ENCODE measurements around the gene TRMT44.
"Not testable (repeated sequence)": the region's sequence is repeated elsewhere in the genome, so short reads cannot be mapped to it uniquely, and the experiment has no call there.

The TRMT44 gene

DNA sequence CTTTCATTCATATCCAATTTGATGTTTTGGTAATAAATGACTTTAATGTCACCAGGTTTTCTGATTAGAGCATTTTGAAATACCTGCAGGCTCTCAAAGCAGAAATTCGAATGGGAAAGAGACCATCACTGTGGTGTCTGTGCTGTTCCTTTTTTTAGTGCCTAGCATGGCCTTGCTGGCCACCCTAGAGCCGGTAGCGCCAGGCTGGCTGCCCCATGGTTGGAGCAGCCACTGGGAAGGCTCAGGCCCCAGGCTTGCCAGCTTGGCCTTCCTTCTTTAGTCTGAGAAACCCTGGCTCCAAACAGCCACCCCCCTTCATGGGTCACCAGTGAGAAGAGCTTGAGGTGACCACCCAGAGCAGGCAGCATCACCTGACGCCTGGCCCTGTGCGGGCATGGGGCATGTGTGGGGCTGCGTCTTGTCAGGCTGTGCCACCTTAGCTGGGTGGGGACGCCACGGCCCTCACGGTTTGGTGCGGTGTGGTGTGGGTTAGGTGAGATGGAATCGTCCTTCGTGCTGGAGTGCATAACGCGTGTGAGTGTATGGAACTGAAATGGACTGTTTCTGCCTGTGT lies 30.0 kb downstream of the TRMT44 start:
- no peak for DNase-seq

DNA sequence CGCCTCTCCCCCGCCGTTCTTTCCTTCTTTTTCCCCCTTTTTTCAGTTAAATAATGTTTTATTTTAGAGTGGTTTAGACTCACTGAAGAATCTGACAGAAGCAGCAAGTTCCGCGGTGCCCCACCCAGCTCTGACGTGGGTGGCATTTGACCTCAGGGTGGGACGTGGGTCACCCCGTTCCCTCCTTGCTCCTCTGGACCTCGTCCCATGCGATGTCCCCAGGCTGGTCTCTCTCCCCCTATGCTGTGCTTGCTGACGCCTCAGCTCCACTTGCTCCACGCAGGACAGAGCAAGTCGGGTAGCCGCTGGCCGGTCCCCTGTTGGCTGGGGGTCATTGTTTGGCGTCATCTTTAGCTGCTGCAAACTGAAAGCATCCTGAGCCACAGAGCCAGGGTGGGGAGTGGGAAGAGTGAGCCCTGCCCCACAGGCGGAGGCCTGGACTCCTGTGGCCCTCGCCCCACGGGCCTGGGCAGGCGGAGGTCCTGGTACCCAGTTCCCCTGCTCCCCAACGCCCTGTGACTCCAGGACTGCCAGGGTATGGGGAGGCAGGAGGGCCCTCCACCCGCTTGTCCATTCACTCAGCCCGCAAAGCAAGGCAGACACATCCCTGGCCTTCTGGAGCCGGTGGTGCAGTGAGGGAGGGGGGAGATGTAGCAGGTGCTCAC lies 30.8 kb downstream of the TRMT44 start:
- DNase-seq: no peak

DNA sequence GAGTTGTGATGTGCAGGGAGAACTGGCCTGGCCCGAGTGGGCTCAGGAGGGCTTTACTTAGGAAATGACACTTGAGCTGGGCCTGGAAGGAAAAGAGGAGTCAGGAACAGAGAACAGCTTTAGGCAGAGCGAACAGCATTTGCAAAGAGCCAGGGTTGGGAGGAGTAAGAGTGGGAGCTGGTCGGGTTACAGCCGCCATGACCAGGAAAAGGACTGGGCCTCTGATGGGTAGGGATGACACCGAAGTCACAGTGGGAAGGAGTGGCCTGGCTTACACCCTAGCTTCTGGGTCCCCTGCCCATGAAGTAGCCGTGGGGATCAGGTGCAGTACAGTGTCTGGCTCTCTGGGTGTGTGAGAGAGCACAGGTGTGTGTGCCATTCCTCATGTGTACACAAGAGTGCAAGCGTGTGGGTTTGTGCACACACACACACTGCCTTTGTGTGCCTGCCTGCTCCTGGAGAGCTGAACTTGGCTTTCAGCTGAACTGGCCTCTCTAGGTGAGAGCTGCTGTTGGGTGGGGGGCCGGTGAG lies 31.6 kb downstream of the TRMT44 start:
- no peak for DNase-seq

DNA sequence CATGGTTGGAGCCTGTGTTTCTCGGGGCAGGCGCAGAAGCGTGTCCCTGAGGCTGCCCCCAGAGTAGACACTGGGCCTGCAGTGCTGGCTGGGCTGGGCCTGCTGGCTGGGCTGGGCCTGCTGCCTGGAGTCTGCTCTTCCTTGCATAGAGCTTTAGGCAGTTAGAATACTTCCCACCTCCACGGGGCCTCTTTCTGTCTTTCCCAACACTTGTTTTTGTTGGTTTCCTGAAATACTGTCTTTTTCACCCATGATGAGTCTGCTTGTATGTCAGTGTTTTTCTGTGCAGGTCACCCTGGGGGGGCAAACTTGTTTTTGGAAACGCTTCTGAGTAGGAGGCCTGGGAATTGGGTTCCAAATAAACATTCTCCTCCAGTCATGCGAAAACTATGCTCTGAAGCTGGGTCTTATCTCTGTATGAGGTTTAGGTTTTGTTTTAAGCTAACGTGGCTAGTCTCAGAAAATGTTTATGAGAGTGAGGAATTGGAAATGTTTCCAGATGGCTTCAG lies 32.2 kb downstream of the TRMT44 start:
- DNase-seq: no peak

DNA sequence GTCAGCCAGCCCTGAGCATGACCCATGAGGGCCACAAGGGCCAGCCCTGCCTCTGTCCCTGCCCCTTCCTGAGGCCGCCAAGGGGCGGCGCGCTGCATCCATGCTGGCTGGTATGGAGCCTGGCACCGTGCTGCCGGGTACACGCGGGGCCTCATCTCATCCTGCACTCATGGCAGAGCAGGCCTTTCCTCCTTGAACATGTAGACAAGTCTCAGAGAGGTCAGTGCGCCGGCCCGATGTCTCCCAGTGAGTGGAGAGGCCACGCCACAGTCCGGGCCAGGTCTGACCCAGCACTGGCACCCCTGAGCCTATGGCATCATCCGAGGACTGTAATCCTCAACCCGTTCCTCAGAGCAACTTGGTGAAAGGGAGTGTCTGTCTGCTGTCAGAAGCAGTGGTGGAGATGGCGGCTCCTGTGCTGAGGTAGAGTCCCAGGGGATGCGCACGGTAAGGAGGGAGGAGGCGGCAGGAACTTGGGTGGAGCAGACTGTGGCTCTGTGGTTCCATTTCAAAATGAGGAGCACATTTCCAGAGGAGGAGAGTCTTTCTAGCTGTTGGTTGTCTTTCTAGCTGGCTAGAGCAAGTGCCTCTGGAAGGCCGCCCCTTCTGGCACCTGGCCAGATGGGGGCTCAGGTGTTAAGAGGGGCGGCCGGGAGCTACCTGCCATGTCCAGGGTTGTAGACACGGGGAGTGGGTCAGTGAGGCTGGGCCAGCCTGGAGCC lies 32.8 kb downstream of the TRMT44 start:
- no peak for DNase-seq

DNA sequence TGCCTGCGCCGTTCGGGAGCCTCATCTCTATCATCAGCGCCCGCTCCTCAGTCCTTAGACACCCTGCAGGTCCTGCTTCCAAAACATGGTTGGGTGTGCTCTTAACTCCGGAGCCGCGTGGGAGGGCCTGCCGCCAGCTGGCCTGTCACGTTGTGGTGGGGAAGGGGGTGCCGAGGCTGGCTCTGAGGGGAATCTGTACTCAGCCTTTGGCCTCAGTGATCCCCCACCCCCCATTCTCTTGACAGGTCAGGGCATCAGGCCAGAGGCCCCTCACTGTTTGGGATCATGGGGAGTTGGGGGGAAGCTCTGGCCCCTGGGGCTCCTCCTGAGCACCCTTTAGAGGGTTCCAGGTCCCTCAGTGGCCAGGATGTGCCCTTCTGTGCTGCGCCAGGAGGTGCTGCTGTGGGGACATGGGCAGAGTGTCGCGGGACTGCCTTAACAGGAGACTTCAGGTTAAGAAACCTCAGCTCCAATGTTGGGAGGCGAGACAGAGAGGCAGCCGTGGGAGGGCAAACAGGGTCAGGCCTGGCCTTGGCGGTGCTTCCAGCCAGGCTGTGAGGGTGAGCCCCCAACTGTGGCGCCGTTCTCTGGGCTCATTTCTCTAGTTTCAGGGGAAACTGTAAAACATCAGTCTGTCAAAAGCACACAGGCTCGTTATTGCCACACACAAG lies 33.5 kb downstream of the TRMT44 start:
- no peak for DNase-seq

DNA sequence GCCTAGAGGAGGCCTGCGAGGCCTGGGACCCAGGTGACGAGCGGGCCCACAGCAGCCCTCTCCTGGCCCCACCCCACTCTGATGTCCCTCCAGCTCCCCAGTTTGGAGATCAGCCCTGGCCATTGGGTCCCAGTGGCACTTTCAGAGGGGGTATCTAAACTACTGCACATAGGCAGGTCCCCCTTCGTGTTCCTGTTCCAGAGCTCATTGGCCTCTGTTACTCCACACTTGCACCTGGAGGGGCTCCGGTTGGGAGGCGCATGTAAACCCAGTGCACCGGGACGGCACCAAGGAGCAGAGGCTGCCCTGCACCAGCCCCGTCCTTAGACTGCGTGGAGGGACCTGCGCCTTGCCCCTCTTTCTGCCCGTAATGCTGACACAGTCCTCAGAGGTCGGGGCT lies 34.3 kb downstream of the TRMT44 start:
- DNase-seq: no peak

DNA sequence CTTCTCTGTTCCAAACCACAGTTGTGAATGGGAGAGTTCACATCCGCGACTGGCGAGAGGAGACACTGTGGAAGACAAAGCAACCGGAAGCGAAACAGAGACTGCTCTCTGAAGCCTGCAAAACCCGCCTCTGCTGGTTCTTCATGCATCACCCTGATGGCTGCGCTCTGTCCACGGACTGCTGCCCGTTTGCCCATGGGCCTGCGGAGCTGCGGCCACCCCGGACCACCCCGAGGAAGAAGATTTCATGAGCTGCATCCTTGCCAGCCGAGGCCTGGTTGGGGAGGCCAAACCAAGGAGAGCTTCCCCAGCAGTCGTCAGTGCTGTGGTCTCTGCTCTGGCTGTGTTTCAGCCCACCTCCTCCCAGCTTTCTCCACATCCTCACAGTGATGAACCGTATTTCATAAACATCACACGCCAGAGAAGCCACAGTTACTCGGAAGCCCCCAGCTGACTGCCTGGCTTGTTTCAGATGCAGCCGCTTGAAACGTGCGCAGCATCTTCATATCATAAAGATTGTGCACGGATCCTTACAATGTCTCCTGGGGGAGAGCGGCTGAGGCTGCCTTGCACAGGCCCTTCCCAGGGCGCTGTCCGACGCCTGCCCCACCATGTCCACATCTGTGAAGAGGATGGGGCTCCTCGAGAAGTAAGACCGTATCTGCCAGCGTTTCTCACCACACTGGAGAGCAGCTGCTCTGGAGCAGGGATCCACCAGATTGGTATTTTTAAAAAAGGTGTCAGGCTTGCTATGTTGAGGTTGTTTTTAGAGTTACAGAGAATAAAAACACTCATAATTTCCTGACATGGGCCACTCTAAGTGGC lies 35.4 kb downstream of the TRMT44 start:
- no peak for DNase-seq

DNA sequence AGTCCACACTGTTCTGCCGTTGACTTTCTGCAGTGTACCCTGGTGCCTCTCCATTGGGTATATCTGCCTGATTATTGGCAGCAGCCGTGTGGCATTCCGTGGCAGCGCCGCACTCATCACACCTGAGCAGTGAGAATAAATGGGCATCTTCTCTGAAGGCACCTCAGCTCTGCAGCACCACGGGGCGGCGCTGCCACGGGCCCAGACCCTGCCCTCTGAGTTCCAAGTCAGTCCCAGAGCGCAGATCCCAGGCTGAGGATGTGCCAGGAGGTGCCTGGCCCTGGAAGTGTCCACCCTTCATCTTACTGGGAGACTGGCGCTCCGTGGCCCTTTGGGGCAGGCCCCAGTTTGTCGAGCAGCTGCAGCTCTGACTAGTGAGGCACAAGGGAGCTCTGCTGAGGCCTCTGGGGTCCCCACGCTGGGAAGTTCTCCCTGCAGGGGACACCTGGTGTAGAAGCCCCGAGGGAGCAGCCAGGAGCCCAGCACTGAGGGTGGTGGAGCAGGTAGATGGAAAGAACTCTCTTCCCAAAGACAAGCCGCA lies 36.6 kb downstream of the TRMT44 start:
- DNase-seq: no peak

DNA sequence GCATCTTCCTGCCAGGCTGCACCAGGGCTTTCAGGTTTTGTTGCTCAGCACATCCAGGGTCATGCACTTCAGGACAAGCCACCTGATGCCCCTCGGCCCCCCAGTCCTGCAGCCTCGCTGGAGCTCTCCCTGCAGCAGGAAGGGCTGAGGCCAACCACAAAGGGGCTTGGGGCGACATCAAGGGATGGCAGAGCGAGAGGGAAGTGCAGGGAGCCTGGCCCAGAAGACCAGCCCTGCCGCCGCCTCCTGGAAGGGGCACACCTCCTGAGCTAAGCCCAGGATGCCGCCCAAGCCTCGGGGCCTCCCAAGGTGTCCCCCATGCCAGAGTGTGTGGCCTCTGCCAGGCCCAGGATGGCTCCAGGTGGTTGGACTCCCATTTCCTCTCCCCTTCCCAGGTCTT lies 37.1 kb downstream of the TRMT44 start:
- no peak for DNase-seq

DNA sequence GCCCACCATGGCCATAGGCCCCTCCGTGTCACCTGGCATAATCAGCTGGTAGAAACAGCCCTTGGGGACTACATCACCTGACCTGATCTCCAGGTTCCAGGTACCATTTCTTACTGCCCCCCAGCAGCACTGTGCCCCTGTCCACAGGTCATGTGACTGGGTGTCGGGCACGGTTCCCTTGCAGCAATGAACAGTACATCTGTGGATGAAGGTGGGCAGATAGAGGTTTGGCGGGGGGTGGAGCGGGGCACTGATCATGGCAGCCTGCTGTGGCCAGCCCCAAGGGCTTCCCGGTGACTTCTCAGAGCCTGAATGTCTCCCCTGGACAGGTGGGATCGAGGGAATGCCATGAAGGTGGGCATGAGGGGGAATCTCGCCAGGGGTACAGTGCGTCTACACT lies 37.8 kb downstream of the TRMT44 start:
- DNase-seq: no peak

DNA sequence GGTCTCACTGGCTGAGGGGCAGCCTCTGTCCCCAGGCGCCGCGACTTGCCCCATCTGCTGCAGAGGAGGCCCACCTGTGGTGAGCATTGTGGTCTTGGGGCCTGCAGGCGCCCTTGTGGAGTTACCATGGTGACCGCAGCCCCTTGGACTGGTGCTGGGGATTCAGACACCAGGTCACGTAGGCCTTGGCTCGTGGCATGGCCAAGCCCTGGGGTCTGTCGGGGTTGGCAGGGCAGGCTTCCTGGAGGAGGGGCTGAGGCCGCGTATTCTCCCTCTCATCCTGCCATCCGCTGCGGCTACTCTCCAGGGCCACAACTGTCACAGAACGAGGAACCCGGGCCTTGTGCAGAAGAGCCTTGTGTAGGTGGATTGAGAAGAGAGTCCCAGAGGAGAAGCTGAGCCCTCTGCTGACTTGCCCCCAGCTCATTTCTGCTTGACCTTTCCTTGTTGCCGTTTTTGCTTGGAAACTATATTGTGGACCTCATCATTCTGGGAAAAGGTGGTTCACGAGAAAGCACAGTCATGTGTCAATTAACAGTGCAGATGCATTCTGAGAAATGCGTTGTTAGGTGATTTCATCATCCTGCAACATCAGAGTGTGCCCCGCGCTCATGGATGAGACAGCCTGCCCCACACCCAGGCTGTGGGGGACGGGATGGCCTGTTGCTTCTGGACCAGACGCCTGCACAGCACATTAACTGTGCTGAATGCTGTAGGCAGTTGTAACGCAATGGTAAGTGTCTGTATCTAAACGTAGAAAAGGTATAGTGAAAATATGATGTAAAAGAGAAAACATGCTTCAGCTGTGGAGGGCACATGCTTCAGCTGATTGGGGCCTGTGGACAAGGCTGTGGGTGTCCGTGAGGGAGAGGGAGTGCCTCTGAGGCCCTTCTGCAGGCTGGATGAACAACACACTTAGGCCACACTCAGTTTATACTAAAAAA lies 38.5 kb downstream of the TRMT44 start:
- no peak for DNase-seq

DNA sequence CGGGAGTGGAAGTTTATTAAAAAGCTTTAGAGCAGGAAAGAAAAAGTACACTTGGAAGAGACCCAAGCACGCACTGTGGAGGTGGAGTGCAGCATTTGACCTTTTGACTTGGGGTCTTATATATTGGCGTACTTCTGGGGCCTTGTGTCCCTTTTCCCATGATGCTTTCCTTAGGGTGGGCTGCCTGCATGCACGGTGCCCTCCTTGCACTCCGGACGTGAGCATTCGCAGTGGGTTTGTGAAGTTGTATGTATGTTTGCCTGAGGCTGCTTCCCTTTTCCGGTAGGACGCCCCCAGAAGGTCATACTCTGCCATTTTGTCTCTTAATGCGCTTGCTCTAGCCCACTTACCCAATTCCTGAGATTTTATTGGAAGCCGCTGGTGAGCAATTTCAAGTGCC lies 39.6 kb downstream of the TRMT44 start:
- DNase-seq: no peak

DNA sequence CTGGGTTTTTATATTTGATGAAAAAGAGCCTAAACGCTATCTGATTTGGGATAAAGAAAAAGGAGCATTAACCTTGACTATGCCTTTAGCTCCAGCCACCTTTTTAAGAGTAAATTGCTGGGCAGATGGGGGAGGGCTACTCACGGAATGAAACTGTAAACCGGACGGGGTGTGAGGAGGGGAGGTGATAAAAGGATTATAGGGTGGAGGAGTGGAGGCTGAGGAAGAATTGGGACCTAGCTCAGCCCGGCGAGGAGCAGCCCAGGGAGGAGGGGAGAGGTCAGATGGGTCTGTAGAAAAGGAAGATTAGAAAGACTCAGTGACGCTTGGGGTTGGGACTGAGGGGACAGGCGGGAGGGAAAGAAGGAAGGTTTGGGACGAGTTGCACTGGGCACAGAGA lies 46.1 kb downstream of the TRMT44 start:
- DNase-seq: not testable (repeated sequence)

DNA sequence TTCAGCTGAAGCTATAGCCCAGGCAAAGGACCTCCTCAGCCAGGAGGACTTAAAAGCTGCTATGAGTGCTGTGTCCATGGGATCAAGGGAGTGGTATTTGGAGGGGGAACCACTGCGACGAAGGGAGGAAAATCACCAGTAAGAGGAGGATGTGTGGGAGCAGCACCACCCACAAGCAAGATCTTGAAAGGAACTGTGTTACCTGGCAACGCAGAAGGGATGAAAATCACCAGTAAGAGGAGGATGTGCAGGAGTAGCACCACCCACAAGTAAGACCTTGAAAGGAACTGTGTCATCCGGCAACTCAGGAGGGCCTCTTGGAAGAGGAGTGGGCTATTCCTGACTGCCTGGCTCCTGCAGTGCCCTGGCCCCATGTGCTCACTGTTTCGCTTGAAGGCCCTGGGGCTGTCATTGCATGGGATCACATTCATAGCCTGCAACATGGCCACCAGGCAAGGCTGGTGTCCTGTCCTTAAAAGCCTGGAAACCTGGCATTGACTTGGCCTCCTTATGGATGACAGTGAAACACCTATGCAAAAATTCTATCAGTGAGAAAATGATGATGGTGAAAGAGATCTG lies 48.3 kb downstream of the TRMT44 start:
- DNase-seq: no peak

DNA sequence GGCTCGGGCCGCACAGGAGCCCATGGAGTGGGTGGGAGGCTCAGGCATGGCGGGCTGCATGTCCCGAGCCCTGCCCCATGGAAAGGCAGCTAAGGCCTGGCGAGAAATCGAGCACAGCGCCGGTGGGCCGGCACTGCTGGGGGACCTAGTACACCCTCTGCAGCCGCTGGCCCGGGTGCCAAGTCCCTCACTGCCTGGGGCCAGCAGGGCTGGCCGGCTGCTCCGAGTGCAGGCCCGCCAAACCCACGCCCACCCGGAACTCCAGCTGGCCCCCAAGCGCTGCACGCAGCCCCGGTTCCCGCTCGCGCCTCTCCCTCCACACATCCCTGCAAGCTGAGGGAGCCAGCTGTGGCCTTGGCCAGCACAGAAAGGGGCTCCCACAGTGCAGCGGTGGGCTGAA lies 50.9 kb downstream of the TRMT44 start:
- DNase-seq: not testable (repeated sequence)

DNA sequence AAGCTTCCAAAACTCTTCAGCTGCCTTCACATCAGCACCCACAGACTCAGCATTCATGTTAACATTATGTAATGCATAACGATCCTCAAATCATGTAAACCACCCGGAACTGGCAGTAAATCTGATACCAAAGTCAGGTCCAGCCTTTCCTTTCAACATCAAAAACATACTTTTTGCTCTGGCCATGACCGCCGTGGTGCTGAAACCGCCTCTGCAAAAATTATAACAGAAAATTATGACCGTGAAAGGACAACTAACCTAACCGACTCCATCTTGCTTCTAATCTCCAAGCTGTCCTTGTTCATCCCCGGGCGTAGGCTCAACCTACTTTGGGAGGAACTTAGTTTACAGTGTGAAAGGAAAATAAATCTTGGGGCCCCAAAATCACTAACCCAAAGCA lies 51.6 kb downstream of the TRMT44 start:
- no peak for DNase-seq

DNA sequence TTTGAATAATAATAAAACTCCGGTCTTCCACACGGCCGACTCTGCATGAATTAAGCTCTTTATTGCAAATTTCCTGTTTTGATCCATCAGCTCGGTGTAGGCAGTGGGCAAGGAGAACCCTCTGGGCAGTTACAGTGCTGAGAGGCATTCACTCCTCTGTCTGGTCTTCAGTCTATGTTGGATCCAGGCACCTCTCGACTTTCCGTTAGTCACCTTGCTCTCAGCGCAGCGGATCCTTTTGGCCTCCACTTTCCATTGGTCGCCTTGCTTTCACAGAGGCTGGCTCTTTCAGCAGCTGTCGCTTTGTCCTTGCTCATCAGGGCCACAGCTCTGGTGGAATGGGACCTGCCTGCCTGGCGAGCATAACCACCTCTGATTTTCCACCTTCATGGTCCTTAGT lies 52.9 kb downstream of the TRMT44 start:
- no peak for DNase-seq

DNA sequence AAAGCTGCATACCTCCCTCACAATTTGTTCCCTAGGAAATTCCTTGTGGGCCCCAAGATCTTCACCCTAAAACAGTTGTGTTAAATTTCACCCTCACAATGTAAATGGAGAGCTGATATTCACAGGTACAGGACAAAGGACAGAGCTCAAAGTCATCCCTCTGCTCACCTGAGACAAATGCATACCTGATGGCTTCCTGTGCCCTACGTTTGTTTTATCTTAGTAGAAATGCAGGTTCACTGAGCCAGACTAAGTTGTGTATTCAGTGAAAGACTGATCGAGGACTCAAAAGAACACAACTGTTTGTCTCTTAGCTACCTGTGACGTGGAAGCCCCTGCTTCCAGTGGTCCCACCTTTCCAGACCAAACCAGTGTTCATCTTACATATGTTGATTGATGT lies 53.6 kb downstream of the TRMT44 start:
- no peak for DNase-seq

DNA sequence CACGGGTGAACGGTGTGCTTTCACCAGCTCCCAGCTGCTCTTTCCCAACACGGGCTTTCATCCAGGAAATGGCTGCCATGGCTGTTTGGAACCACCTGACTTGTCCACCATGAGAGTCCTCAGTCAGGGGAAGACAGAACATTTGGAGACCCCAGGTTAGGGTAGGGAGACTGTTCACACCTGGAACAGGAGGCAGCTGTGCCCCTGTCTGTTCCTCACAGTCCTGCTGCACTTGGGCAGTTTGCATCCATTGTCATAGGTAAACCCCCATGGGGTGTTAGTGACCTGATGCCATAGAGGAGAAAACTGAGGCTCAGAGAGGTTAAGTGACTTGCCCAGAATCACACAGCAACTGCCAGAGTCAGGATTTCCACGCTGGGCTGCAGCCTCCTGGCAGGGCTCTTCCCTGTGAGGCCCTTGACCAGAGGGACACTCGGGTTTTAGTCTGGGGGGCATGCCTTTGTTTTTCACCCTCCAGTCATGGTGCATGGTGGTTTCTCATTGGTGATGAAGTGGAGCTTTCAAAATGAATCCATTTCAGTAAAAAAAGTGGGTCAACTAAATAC lies 54.5 kb downstream of the TRMT44 start:
- no peak for DNase-seq

Measured in suppressor macrophage treated with lipopolysaccharide for 1 hour (primary cell).